Thymus (tissue), 11 donors: Measurements from ENCODE around the gene TRMT44. TPM values are rescaled to one million over a fixed set of nuclear protein-coding genes. Genes with fewer than 3 reads are reported as not detected.
"Not testable (repeated sequence)": the region's sequence is repeated elsewhere in the genome, so short reads cannot be mapped to it uniquely, and the experiment has no call there.

Source experiments
- DNase-seq, 9 donors: peaks; one replicate each; pipeline ENCODE4 v3.0.0-alpha.2; 2013; ENCODE audit warnings: low spot score in 9 of 9, low read depth in 6 of 9, missing footprints in 1 of 9
- H3K27ac ChIP-seq, 2 donors: one replicate each; pipeline ENCODE4 v1.5.1; 2013; ENCODE audit warnings: control low read depth in 1 of 2, low read depth in 1 of 2, low read length in 1 of 2, mild to moderate bottlenecking in 1 of 2, moderate library complexity in 1 of 2
- H3K27me3 ChIP-seq, 2 donors: one replicate each; pipeline ENCODE4 v1.5.1; 2013; ENCODE audit warnings: low read length in 1 of 2; ENCODE audit not compliant: control insufficient read depth in 2 of 2, insufficient read depth in 1 of 2
- H3K36me3 ChIP-seq, 2 donors: one replicate each; pipeline ENCODE4 v1.5.1; 2013; ENCODE audit warnings: low read length in 1 of 2, mild to moderate bottlenecking in 1 of 2, moderate library complexity in 1 of 2; ENCODE audit not compliant: control insufficient read depth in 2 of 2, insufficient read depth in 2 of 2
- H3K4me1 ChIP-seq, 2 donors: one replicate each; pipeline ENCODE4 v1.5.1; 2013; ENCODE audit warnings: low read length in 2 of 2; ENCODE audit not compliant: control insufficient read depth in 2 of 2, insufficient read depth in 2 of 2
- H3K4me3 ChIP-seq, 2 donors: one replicate each; pipeline ENCODE4 v1.5.1; 2013; ENCODE audit warnings: low read length in 2 of 2, control low read depth in 1 of 2, mild to moderate bottlenecking in 1 of 2
- H3K9me3 ChIP-seq, 2 donors: one replicate each; pipeline ENCODE4 v1.5.1; 2013; ENCODE audit warnings: low read length in 1 of 2, mild to moderate bottlenecking in 1 of 2; ENCODE audit not compliant: control insufficient read depth in 2 of 2, insufficient read depth in 1 of 2
- WGBS: extraction: QIAGEN DNeasy Blood & Tissue Kit; methylation state at CpG from one replicate; pipeline ENCODE4 v1.1.7; 2013; 5-methylcytosine and 5-hydroxymethylcytosine counted together
- polyA plus RNA-seq: library from polyadenylated mRNA; stranded (reverse); fragments of 200-250 nt; gene quantifications from one replicate; pipeline ENCODE4 v1.2.3, GENCODE V29; 2013
- total RNA-seq: library from RNA; stranded (reverse); fragments of 120-200 nt; gene quantifications from one replicate; pipeline ENCODE4 v1.2.4, GENCODE V29; 2013
- donor health status: healthy.

The TRMT44 gene
- total and polyA plus RNA-seq, 2 donors = 8.4 to 9.5 TPM

- Histone ChIP-seq H3K9me3 (peaks cover 3 to 6% of the 10 kb centered on the region in 2 donors), H3K4me3 (no peak overlapping the region), H3K36me3 (peaks cover 6 to 38% of the 10 kb centered on the region in 2 donors), H3K27me3 (no peaks in the 10 kb centered on the region), H3K27ac (no peak overlapping the region), H3K4me1 (no peaks in the 10 kb centered on the region)
- 57% methylated on average over 12 of the region's 12 CpGs for WGBS
- peak in 7 of 9 donors; percentile 13 to 65 (median 39) for DNase-seq
Measured at GRCh38 chr4:8403173-8403753, 37.3 kb upstream of the TRMT44 start.

DNA sequence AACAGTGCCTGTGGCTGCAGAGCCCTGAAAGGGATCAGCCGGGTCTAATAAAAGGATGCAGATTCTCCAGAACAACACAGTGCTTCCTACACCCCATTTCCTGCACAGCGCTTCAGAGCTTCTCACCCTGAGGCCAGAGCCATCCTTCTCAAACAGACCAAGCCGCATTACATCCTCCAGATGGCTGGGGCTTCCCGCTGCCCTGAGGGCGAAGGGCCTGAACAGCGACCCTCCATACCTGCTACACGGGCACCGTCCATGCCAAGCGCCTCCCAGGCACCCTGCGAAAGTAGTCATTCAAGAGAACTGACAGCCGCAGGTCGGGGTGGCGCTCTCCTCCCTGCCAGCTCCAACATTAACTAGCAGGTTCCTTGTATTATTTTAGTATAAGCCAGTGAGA, 36.6 kb upstream of the TRMT44 start:
- Histone ChIP-seq H3K27me3 (no peaks in the 10 kb centered on the region), H3K4me1 (no peaks in the 10 kb centered on the region), H3K4me3 (no peak overlapping the region), H3K27ac (no peak overlapping the region), H3K36me3 (peaks cover 7 to 37% of the 10 kb centered on the region in 2 donors), H3K9me3 (peaks cover 3 to 6% of the 10 kb centered on the region in 2 donors)
- DNase-seq = no peak
- 41% methylated on average over 13 of the region's 13 CpGs for WGBS

DNA sequence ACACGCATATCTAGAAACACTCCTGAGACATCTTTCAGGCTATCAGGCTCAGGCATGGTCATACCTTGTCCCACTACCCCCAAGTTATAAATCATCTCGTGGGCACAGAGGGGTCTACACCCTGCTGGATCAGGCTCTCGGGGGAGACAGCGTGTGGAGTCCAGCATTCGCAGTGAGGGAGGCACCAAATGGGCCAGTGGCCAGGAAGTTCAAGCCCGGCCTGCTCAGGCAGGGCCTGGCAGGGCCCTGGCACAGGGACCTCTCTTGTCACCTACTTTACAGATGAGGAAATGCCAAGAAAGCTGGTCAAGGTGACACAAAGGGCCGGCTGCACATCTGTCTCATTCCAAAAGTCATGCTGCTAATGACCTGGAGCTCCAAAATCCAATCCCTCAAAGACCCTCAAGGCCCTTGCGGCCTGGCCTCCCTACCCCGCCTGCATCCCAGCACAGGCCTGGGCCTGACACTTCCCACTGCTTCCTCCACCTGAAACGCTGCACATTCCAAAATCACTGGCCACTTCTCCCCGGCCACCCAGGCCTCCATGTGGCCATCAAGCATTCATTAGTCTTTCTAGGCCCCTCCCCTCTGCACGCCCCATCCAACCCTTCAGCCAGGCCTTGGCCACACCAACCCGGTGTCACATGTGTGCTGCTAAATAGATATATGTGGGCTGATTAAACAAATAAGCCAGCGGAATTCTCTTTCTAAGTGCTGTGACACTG, 35.6 kb upstream of the TRMT44 start:
- H3K36me3 ChIP-seq = peaks cover 11 to 38% of the 10 kb centered on the region in 2 donors

DNA sequence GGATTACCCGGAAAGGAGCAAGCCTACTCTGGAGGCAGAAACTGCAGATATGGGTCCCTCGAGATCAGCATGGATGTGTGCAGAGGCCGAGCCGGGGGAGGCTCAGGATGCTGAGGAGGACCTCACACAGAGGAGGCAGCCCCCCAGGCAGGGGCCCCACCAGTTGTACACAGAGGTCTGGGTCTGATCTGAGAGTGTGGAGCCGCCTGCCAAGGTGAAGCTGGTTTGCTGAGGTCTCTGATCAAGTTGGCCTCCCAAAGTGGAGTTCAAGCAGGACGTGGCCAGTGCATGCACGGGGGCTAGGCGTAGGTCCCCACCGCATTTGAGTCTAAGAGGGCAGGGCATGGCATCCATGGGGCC, 35.1 kb upstream of the TRMT44 start:
- DNase-seq = no peak
- Histone ChIP-seq H3K9me3 (peaks cover 3 to 6% of the 10 kb centered on the region in 2 donors), H3K4me3 (no peak overlapping the region), H3K27me3 (no peaks in the 10 kb centered on the region), H3K36me3 (peaks cover 11 to 40% of the 10 kb centered on the region in 2 donors), H3K27ac (no peak overlapping the region), H3K4me1 (no peaks in the 10 kb centered on the region)
- 97% methylated on average over 9 of the region's 9 CpGs for WGBS

More for the DNA sequence above, 35.6 kb upstream of the TRMT44 start:
- no peak overlapping the region for H3K4me3 ChIP-seq
- DNase-seq = no peak
- H3K4me1 ChIP-seq = no peaks in the 10 kb centered on the region
- peaks cover 3 to 6% of the 10 kb centered on the region in 2 donors for H3K9me3 ChIP-seq
- 97% methylated on average over 14 of the region's 14 CpGs for WGBS
- H3K27ac ChIP-seq = no peak overlapping the region
- H3K27me3 ChIP-seq = no peaks in the 10 kb centered on the region

- 96% methylated on average over 7 of the region's 7 CpGs for WGBS
- not testable (repeated sequence) for H3K27ac ChIP-seq, H3K4me1 ChIP-seq, H3K4me3 ChIP-seq, DNase-seq, H3K27me3 ChIP-seq
- H3K36me3 ChIP-seq = peaks cover 11 to 44% of the 10 kb centered on the region in 2 donors
- H3K9me3 ChIP-seq = peaks cover 3 to 13% of the 10 kb centered on the region in 2 donors
Measured at GRCh38 chr4:8406887-8407286, 33.7 kb upstream of the TRMT44 start.

- no peaks in the 10 kb centered on the region for H3K27me3 ChIP-seq
- no peak for DNase-seq
- WGBS = 98% methylated on average over 14 of the region's 14 CpGs
- no peak overlapping the region for H3K27ac ChIP-seq
- peaks cover 3 to 13% of the 10 kb centered on the region in 2 donors for H3K9me3 ChIP-seq
- H3K36me3 ChIP-seq = peaks cover 9 to 47% of the 10 kb centered on the region in 2 donors
- H3K4me1 ChIP-seq = no peaks in the 10 kb centered on the region
- no peak overlapping the region for H3K4me3 ChIP-seq
Measured at GRCh38 chr4:8407316-8407715, 33.3 kb upstream of the TRMT44 start.

DNA sequence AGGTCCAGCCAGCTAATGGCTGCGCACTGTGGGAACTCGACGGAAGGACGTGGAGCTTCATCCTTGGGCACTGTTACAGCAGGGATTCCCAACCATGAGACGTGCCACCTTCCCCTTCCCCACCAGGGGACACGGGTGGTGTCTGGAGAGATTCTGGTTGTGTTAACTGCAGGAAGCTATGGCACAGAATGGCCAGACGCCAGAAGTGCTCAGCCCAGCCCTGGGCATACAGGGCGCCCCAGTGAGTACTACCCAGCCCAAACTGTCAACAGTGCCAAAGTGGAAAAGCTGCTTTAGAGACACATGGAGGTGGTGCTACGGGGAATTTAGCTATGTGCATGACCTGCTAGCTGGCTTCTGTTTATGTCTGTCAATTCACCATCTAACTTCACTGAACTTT, 32.8 kb upstream of the TRMT44 start:
- no peak for DNase-seq
- Histone ChIP-seq H3K4me1 (no peaks in the 10 kb centered on the region), H3K27ac (no peak overlapping the region), H3K9me3 (peaks cover 3 to 13% of the 10 kb centered on the region in 2 donors), H3K27me3 (no peaks in the 10 kb centered on the region), H3K4me3 (no peak overlapping the region), H3K36me3 (peaks cover 8 to 49% of the 10 kb centered on the region in 2 donors)
- WGBS = 99% methylated on average over 9 of the region's 9 CpGs

DNA sequence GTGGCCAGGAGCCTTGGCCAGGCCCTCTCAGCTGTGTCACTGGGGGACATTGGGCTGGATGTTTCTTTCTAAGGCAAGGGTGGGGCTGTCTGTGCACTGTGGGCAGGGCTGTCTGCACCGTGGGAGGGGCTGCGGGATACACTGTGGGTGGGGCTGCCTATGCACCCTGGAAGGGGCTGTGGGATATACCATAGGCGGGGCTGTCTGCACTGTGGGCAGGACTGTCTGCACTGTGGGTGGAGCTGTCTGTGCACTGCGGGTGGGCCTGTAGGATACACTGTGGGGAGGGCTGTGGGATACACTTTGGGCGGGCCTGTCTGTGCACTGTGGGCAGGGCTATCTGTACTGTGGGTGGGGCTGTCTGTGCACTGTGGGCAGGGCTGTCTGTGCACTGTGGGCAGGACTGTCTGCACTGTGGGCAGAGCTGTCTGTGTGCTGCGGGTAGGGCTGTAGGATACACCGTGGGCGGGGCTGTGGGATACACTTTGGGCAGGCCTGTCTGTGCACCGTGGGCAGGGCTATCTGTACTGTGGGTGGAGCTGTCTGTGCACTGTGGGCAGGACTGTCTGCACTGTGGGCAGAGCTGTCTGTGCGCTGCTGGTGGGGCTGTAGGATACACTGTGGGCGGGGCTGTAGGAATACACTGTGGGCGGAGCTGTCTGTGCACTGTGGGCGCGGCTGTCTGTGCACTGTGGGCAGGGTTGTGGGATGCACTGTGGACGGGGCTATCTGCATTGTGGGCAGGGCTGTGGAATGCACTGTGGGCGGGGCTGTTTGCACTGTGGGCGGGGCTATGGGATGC, 31.1 kb upstream of the TRMT44 start:
- peak in 1 of 9 donors; percentile 22 for DNase-seq
- 94% methylated on average over 17 of the region's 17 CpGs for WGBS
- H3K9me3 ChIP-seq = peaks cover 3 to 13% of the 10 kb centered on the region in 2 donors
- H3K4me1 ChIP-seq = no peaks in the 10 kb centered on the region
- H3K27me3 ChIP-seq = no peaks in the 10 kb centered on the region
- H3K27ac ChIP-seq = no peak overlapping the region
- H3K36me3 ChIP-seq = peaks cover 13 to 54% of the 10 kb centered on the region in 2 donors
- H3K4me3 ChIP-seq = no peak overlapping the region
